Keratinocyte (primary cell): ENCODE results near the gene MAP4K2. TPM values are rescaled to one million over a fixed set of nuclear protein-coding genes. Genes with fewer than 3 reads are reported as not detected.
"Not testable (repeated sequence)": the region's sequence is repeated elsewhere in the genome, so short reads cannot be mapped to it uniquely, and the experiment has no call there.

Experiments used
- DNase-seq: peaks from one replicate; pipeline ENCODE4 v3.0.0-alpha.2; 2011; ENCODE audit warnings: low read depth, missing footprints, low spot score
- FAIRE-seq: peaks from 2 replicates; lab custom pipeline; 2011; peaks lifted over from hg19 to GRCh38; lab: Jason Lieb, UNC
- H2AFZ ChIP-seq: 2 replicates; pipeline ENCODE4 v1.6.0; 2012; ENCODE audit warnings: low read length, control low read depth, inconsistent platforms; ENCODE audit not compliant: control insufficient read depth
- H3K27ac ChIP-seq: 2 replicates; pipeline ENCODE4 v1.5.1; 2011; ENCODE audit warnings: low read length; ENCODE audit not compliant: control insufficient read depth, insufficient read depth
- H3K27me3 ChIP-seq: 3 replicates; pipeline ENCODE4 v1.6.0; 2011; ENCODE audit warnings: low read length; ENCODE audit not compliant: control insufficient read depth, insufficient read depth; ENCODE audit errors: extremely low read depth
- H3K36me3 ChIP-seq, 2 experiments: 2 replicates in 1 of 2; 3 replicates in 1 of 2; pipeline ENCODE4 v1.5.1; 2011; ENCODE audit warnings: low read length in 2 of 2, mild to moderate bottlenecking in 1 of 2; ENCODE audit not compliant: control insufficient read depth in 2 of 2, insufficient read depth in 2 of 2; ENCODE audit errors: extremely low read depth in 1 of 2
- H3K4me1 ChIP-seq: 3 replicates; pipeline ENCODE4 v1.5.1; 2011; ENCODE audit warnings: low read length; ENCODE audit not compliant: control insufficient read depth, insufficient read depth; ENCODE audit errors: extremely low read depth
- H3K4me2 ChIP-seq: 3 replicates; pipeline ENCODE4 v1.6.0; 2011; ENCODE audit warnings: low read depth, low read length; ENCODE audit not compliant: control insufficient read depth, insufficient read depth; ENCODE audit errors: extremely low read depth
- H3K4me3 ChIP-seq, 3 experiments: fragments of 200-600 bp in 1 of 3; sonication (generic) in 1 of 3; 2 replicates in 2 of 3; 3 replicates in 1 of 3; pipeline ENCODE4 v1.5.1; 2011 to 2016; ENCODE audit warnings: low read length in 3 of 3, mild to moderate bottlenecking in 3 of 3, control low read depth in 2 of 3, inconsistent platforms in 1 of 3, low read depth in 1 of 3, mixed read lengths in 1 of 3, mixed run types in 1 of 3, moderate library complexity in 1 of 3; ENCODE audit not compliant: control insufficient read depth in 2 of 3, insufficient read depth in 2 of 3; ENCODE audit errors: extremely low read depth in 1 of 3
- H3K79me2 ChIP-seq: 2 replicates; pipeline ENCODE4 v1.6.0; 2012; ENCODE audit warnings: low read length; ENCODE audit not compliant: control insufficient read depth, insufficient read depth
- H3K9ac ChIP-seq: 3 replicates; pipeline ENCODE4 v1.6.0; 2011; ENCODE audit warnings: low read length; ENCODE audit not compliant: control insufficient read depth, insufficient read depth; ENCODE audit errors: extremely low read depth
- H3K9me1 ChIP-seq: 3 replicates; pipeline ENCODE4 v1.6.0; 2011; ENCODE audit warnings: low read length; ENCODE audit not compliant: control insufficient read depth, insufficient read depth; ENCODE audit errors: extremely low read depth
- H3K9me3 ChIP-seq: 2 replicates; pipeline ENCODE4 v1.5.1; 2012; ENCODE audit warnings: low read depth, low read length; ENCODE audit not compliant: control insufficient read depth
- H4K20me1 ChIP-seq: 3 replicates; pipeline ENCODE4 v1.6.0; 2011; ENCODE audit warnings: low read length; ENCODE audit not compliant: control insufficient read depth, insufficient read depth; ENCODE audit errors: extremely low read depth
- EZH2 ChIP-seq: IDR thresholded peaks from one replicate; pipeline ENCODE4 v1.6.1; 2012; ENCODE audit warnings: inconsistent platforms, mild to moderate bottlenecking, low read length, moderate library complexity
- dilution Hi-C: fragments of 300-500 bp; cut with MboI; formaldehyde crosslinking; loops from one replicate; pipeline ENCODE4 v1.7.0; 2020; ENCODE audit warnings: low sequenced_read_pairs; ENCODE audit not compliant: extremely low pct_ligation_motif_present
- polyA plus RNA-seq, 5 experiments: library from polyadenylated mRNA; depleted of rRNA in 3 of 5; stranded (reverse) in 3 of 5; stranded (forward) in 1 of 5; unstranded in 1 of 5; fragments of >200 nt; gene quantifications; 1 replicate in 1 of 5; 2 replicates in 3 of 5; 3 replicates in 1 of 5; pipeline versions ENCODE4 v1.2.1 to v1.2.3, GENCODE V29; 2011 to 2012; ENCODE audit warnings: missing spikeins in 2 of 5, low read depth in 1 of 5, low replicate concordance in 1 of 5
- TF ChIP-seq, protein P1 (sequence below), 3 experiments: IDR thresholded peaks in 1 of 3; conservative IDR thresholded peaks in 1 of 3; optimal IDR thresholded peaks in 1 of 3; 2 replicates in 2 of 3; 3 replicates in 1 of 3; pipeline versions ENCODE3 to v1.5.1; 2011; ENCODE audit warnings: low read length in 3 of 3, mild to moderate bottlenecking in 3 of 3, moderate library complexity in 2 of 3, control low read depth in 1 of 3, inconsistent platforms in 1 of 3; ENCODE audit not compliant: insufficient read depth in 2 of 3; ENCODE audit errors: extremely low read depth in 1 of 3

MAP4K2 gene
- polyA plus RNA-seq, 1 donor (not counting 4 experiments of a cell fraction or from before 2014, with no cell fraction given): 6.7 TPM

DNA sequence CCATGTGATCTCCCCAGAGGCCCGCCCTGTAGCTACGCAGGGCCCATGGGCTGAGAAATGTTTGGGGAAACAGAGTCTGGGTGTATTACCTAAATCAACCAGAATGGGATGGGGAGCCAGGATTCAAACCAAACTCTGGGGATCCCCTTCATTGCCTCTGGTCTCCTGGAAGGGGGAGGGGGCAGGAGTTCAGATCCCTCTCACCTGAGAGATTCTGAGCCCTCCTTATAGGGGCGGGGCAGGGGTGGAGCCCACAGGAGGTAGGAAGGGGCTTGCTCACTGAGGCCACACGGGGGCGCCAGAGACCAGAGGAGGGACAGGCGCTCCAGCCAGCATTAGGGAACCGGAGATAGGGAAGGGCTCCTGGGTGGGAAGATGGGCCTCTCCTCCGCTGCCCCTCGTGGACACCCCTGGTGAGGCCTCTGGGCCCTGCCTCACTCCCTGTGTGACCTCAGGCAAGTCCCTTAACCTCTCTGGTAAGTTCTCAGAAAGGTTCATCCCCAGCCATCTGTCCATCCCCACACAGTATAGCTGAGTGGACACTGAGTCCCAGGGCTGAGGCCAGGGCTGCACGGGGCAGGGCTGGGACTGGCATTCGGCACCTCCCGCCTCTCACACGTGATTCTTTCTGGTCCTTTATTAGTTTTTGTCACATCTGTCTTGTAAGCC is 44.1 kb upstream of the MAP4K2 start:
- Histone ChIP-seq H3K4me1 (peaks cover 59% of the 10 kb centered on the region), H3K9me1 (no peaks in the 10 kb centered on the region), H3K36me3 (peaks cover 1 to 11% of the 10 kb centered on the region in 2 experiments), H3K27ac (no peak overlapping the region), H2AFZ (no peak overlapping the region), H4K20me1 (no peaks in the 10 kb centered on the region), H3K9me3 (no peaks in the 10 kb centered on the region), H3K4me3 (no peak overlapping the region), H3K9ac (no peak overlapping the region), H3K27me3 (no peaks in the 10 kb centered on the region), H3K4me2 (no peak overlapping the region), H3K79me2 (peaks cover 9% of the 10 kb centered on the region)
- peak; percentile 67 for DNase-seq
- TF ChIP-seq, protein P1, sequence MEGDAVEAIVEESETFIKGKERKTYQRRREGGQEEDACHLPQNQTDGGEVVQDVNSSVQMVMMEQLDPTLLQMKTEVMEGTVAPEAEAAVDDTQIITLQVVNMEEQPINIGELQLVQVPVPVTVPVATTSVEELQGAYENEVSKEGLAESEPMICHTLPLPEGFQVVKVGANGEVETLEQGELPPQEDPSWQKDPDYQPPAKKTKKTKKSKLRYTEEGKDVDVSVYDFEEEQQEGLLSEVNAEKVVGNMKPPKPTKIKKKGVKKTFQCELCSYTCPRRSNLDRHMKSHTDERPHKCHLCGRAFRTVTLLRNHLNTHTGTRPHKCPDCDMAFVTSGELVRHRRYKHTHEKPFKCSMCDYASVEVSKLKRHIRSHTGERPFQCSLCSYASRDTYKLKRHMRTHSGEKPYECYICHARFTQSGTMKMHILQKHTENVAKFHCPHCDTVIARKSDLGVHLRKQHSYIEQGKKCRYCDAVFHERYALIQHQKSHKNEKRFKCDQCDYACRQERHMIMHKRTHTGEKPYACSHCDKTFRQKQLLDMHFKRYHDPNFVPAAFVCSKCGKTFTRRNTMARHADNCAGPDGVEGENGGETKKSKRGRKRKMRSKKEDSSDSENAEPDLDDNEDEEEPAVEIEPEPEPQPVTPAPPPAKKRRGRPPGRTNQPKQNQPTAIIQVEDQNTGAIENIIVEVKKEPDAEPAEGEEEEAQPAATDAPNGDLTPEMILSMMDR (optimal IDR thresholded peaks at IDR 0.05 in 1 of 3, IDR thresholded peaks at IDR 0.05 in 1 of 3, conservative IDR thresholded peaks at IDR 0.05 in 1 of 3; ENCODE audit: extremely low read depth in 1 of 3, insufficient read depth in 2 of 3, low read length in 3 of 3): peak in 2 of 3 experiments; percentile 86 to 96
- TF ChIP-seq EZH2: no peak
- peak; percentile 36 for FAIRE-seq
- dilution Hi-C loops: no loop called here

GRCh38 chr11:64845776-64846129 is 42.7 kb upstream of the MAP4K2 start:
- H3K4me2 ChIP-seq, DNase-seq, H3K27ac ChIP-seq, H3K27me3 ChIP-seq, dilution Hi-C loops, H3K9me3 ChIP-seq, H3K9me1 ChIP-seq, H2AFZ ChIP-seq, H3K4me3 ChIP-seq, H3K9ac ChIP-seq, FAIRE-seq, H4K20me1 ChIP-seq, H3K36me3 ChIP-seq: not testable (repeated sequence)
- H3K4me1 ChIP-seq: peaks cover 53% of the 10 kb centered on the region
- peaks cover 13% of the 10 kb centered on the region for H3K79me2 ChIP-seq
